NCI-H345 treated with DMSO at 0.1 percent for 48 hours (cell line): ENCODE measurements around the gene CACNG5.
A peak's percentile ranks its signal among the peaks of the same experiment; 100 is the strongest.
"Not testable (repeated sequence)": the region's sequence is repeated elsewhere in the genome, so short reads cannot be mapped to it uniquely, and the experiment has no call there.

Experiments used
- DNase-seq: peaks from one replicate; lab custom pipeline; 2025; ENCODE audit not compliant: unreplicated experiment; lab: John Stamatoyannopoulos, UW

Gene CACNG5

DNA sequence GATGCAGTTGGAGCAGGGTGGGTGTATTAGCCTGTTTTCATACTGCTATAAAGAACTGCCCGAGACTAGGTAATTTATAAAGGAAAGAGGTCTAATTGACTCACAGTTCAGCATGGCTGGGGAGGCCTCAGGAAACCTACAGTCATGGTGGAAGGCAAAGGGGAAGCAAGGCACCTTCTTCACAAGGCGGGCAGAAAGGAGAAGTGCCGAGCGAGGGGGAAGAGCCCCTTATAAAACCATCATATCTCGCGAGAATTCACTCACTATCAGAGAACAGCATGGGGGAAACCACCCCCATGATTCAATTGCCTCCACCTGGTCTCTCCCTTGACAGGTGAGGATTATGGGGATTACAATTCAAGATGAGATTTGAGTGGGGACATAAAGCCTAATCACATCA is 68.4 kb downstream of the CACNG5 start:
- DNase-seq = not testable (repeated sequence)

DNA sequence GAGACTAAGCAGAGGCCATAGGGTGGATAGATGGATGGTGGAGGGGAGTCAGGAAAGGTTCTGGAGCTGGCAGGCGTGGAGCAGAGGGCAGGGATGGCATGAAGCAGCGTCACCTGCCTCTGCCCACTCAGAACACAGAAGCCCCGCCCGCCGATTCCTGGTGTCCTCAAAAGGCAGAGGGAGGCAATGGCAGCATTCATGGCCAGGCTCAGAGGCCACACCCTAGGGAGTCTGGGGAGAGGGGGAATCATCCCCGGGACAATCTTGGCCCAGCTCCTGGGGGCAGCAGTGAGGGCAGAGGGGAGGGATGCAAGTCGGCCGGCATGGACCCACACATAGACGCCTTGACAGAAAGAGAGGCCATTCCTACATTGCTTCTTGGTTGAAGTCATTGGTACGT is 68.9 kb downstream of the CACNG5 start:
- DNase-seq = no peak

DNA sequence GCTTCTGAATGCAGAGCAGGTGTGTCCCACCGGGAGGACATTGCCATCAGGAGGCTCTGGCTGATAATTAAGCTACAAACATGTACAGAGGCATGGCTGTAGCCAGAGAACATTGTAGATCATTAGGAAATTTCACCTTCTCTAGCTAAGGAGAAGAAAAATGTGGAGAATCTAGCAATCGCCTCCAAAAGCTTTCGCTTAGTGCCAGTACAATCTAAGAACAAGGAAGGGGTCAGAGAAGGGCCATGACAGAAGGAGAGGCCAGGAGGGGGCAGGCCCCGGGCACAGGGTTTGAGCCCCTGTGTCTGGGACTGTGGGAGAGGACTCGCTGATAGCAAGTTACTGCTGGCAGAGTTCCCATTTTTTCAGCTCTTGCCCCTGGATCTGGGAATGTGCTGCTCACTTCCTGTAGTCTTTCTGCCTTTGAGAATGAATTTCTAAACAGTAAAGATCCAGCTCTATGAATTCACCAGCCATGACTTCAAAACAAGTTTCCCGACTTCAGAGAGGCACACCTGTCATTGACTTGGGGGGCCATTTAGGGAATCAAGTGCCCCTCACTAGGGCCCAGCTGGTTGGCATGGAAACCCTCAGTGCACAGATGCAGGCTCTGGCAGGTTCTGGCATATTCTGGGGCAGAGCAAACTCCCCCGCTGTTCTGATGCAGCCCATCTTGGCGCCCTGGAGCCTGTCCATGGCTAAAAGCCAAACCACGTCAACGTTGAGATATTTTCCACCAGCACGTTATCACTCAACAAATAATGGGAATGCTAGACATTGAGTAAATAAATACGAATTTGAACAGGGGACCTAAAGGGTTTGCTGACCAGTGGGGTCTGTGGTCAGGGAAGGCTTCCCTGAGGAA is 70.1 kb downstream of the CACNG5 start:
- DNase-seq = peak; percentile 96

DNA sequence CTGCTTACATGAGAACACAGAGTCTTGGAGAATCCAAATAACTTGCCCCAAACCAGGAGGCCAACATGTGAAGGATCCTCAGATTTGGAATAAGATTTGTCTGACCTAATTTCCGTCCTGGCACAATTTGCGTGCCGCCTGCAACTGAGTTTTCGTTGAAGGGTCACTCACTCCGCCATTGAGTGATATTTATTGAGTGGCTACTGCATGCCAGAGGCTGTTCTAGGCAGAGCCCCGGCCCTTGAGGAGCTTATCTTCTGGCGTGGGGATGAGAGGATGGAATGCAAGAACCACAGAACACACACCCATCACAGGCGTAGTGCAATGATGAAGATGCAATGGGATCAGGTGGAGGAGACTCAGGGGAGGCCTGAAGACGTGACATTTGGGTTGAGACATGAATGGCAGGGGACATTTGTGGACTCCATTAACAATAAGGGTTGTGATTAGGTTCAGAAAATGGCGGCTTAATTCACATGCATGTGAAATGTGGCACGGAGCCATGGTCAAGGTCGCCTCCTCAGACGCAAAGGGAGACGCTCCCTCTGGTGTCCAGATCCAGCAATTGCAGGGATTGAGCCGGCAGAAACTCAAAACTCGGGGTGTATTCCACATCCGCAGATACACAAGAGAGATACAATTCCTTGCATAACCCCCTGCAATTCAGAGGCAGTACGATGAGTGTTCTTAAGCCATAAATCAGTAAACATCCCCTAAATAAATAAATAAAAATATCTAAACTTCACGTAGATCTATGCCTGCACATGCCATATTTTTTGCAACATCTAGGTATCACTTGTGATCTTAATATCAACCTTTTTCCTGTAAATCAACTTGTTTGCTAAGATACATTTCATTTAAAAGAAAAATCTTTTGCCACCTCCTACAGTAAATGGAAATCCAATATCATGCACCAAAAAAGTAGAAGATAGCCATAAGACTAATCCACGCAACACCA is 71.7 kb downstream of the CACNG5 start:
- DNase-seq = peak; percentile 76

DNA sequence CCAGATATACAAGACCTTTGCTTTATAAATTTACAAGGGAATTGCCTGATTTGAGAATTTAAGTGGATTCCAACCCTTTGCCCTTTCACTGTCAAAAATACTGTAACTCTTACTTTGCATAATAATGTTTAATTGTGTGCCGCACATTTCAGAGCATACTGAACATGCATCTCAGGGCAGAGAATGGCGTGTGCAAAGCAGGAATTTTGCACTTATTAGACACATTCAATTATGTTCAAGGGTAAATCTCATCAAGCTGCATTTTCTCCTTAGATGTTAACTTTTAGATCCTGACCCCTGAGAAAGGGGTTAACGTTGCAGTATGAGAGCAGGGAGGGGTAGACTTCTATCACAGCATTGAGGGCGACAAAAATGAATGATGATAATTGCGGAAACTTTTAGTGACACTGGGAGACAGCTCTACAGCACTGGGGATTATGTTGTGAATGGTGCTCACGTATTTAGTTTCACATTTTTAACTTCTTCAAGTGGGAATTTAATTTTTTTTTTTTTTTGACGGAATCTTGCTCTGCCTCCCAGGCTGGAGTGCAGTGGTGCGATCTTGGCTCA is 75.0 kb downstream of the CACNG5 start:
- DNase-seq = no peak

DNA sequence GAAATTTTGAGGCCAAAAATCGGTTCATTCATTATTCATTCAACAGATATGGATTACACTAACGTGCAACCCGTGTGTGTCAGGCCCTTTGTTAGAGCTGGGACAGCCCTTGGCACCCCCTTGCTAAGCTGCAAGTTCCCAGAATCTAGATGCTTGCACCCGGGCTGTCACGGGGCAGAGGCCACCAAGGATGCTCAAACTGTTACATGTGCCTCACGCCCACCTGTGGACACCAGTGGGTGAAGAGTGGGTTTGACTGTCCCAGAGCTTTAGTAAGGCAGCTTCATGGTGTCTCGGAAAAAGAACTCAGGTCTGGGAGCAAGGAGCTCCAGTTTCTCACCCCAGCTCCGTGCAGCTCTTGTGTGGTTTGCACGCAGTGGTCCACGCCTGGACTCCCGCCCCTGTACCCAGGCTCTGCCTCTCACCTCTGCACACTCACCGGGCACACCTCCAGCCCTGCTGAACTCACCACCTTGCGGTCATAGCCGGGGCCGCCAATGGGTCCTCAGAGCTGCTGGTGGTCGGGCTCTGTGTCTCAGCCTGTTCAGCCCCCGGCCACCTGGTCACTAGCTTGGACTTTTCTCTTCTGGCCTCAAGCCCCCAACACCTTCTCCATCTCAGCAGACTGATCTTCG is 75.9 kb downstream of the CACNG5 start:
- DNase-seq = no peak

DNA sequence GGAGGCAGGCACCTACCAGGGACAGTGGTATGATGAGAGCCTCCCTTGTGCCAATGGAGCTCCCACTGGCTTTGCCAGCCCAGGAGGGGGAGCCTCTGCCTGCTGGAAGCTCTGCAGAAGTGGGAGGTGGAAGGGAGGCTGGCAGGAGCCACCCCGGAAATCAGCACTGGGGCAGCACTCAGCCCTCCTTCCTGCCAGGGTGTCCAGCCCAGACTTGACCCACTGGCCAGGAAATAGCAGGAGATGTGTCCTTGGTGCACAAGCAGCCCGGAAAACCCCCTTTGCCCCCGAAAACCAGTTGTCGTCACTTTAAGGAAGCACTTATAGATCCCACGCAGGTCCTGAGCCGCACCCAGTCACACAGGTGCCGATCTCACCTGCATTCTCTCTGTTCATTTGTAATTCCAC is 80.3 kb downstream of the CACNG5 start:
- DNase-seq = no peak

DNA sequence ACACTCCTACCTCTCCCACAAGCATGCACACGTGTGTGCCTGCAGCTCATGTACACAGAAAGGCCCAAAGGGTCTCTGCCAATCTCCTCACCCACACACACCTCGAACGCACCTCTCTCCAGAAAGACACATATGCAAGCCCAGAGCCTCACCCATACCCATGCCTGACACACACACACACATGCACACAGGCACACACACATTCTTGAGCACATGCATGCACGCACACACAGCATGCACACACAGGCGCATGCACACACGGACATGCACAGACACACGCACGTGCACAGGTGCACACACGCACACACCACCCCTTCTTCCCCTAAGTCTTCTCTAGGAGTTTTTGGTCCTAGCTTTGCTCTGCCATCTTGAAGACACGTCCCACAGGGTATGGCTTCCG is 80.9 kb downstream of the CACNG5 start:
- no peak for DNase-seq

DNA sequence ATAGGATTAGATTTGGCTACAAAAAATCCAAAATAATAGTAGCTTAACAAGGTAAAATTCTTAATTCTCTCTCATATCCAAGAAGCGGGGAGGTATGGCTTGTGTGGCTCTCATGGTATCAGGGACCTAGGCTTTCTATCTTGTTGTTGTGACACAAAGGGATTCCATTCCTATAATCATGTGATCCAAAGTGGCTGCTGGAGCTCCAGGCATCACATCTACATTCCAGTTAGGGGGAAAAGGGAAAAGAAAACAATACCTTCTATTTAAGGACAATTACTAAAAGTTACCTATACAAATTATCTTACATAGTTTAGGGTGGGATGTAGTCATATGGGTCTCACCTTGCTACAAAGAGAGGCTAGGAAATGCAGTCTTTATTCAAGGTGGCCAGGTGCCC is 82.0 kb downstream of the CACNG5 start:
- no peak for DNase-seq

DNA sequence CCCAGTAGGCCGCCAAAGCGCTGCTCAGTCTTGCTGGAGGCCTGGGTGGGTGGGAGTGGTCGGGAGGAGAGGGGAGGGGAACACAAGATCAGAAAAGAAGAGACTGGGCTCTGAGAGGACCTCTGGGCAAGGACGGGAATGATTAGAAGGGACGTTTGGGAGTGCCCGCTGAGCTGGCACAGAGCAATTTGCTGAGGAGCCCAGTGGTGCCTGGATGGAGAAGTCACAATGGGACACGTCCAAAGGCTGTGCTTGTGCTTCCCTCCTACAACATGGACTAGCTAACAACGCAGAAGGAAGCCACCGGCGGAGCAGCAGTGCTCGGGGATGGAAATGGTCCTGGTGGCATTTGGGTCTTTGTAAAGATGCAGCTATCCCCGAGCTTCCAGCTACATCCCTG is 84.0 kb downstream of the CACNG5 start:
- DNase-seq = no peak

DNA sequence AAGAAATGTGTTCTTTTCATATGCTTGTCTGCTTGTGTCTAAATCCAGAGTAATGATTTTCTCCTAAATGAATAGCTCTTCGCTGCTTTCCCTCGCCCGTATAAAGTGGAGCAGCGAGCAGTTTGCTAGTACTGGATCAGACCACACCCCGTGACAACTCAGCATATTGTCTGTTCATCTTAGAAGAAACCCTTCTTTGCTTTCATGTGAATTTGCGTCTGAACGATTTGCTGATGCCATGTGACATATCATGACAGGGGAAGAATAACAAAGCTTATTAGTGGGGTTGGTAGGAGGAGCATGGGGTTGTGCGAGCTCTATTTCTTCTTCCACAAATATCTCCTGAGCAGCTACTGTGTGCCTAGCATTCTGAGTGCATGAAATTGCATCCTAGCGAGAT is 85.5 kb downstream of the CACNG5 start:
- no peak for DNase-seq

DNA sequence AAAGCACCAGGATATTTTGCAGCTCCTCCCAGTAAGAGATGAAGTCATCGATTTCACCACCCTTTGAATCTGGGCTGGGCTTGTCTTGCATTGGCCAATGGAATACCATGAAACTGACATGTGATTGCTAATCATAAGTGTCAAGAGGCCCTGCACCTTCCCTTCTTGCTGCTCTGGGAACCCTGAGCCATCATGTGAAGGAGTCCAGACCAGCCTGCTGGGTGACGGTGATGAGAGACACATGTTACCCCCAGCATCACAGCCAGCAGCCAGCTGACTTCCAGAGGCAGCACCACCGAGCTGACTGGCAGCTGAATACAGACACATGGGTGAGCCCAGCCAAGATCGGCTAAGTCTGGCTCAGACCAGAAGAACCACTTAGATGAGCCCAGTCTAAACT is 86.0 kb downstream of the CACNG5 start:
- no peak for DNase-seq

DNA sequence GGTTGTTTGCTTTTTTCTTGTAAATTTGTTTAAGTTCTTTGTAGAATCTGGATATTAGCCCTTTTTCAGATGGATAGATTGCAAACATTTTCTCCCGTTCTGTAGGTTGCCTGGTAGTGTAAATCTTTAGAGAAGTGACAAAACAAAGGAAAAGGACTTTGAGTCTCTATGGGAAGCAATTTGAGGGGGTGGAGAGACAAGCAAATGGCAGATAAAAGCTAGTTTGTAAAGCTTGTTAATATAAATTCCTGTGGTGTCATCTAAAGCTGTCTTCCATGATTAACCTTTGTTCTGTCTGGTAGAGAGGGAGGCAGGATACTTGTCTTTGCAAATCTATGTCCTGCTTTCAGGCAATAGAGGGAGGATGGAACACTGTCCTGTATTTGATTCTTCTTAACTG is 89.0 kb downstream of the CACNG5 start:
- no peak for DNase-seq

DNA sequence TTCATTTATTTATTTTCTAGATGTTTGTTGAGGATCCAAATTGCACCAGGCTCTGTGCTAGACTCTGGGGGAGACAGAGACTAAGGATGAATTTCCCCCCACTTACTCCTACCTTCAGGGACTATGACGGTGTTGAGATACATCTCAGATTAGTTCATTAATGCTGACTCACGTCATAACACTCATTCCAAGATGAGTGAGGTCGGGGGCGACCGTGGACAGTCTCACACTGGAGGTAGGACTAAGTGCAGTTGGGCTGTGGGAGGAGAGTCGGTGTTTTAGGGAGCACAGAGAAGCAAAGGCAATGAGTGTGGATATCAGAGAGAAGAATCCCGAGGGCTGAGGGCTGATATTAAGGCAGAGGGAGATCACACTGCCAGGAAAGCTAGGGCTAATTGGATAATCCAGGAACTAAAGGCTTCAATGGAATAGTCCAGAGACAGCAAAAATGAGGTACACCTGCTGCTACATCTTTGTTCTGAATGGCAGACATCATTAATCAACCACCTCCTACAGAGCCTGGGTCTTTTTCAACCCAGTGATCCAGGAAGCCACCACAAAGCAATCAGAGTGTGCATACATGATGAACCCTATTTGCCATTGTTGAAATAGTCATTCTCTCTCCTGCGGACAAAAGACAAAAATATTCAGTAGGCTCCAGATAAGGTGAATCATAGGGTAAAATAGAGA is 91.0 kb downstream of the CACNG5 start:
- DNase-seq = no peak

DNA sequence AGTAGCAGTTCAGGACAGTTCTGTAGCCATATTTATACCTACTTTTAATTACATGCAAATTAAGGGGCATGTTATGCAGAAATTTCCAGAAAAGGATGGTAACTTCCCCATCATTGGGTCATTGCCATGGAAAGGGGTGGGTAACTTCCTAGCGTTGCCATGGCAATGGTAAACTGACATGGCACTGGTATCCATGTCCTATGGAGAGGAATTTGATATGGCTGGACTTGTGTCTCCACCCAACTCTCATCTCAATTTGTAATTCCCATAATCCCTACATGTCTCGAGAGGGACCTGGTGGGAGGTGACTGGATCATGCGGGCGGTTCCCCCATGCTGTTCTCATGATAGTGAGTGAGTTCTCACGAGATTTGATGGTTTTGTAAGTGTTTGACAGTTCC is 94.0 kb downstream of the CACNG5 start:
- DNase-seq = no peak

DNA sequence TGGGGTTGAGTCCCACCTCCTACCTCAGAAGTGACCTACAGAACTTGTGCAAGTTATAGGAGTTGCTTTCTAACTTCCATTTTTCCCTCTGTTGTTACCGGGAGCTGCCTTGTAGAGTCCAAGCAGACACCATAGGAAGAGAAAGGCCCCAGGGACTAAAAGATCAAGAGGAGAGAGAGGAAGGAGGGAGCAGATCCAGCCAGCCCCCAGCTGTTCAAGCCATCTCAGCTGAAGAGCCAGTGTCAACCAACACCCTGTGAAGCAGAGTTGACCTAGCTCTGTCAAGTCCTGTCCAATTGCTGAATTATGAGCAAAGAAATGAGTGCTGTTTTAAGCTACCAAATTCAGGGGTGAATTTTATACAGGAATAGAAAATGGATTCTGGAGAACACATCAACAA is 94.7 kb downstream of the CACNG5 start:
- DNase-seq = no peak

DNA sequence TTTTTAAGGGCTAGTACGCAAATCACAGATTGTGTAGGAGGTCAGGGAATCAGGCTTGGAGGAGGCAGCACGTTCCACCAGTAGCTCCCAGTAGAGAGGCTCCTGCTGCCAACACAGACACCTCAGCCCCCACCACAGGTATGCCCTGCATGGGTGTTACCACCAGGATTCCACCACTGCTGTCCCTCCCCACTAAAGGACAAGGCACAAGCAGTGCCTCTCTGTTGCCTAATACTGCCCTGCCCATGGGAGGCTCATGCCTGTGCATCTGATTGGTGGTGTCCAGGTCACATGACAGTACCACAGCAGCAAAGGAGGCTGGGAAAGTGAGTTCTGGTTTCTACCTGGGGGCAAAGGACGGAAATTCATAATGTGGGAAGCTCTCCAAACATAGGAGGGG is 96.0 kb downstream of the CACNG5 start:
- no peak for DNase-seq

DNA sequence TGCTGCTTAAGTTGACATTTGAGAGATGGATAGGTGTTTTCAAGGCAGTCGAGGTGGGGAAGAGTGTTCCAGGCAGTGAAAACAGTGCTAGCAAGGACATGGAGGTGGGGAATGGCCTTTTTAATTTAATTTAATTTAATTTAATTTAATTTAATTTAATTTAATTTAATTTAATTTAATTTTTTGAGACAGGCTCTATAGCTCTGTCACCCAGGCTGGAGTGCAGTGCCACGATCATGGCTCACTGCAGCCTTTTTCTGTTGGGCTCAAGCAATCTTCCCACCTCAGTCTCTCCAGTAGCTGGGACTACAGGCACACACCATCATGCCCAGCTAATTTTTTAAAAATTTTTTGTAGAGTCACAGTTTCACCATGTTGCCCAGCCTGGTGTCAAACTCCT is 97.4 kb downstream of the CACNG5 start:
- DNase-seq = no peak

DNA sequence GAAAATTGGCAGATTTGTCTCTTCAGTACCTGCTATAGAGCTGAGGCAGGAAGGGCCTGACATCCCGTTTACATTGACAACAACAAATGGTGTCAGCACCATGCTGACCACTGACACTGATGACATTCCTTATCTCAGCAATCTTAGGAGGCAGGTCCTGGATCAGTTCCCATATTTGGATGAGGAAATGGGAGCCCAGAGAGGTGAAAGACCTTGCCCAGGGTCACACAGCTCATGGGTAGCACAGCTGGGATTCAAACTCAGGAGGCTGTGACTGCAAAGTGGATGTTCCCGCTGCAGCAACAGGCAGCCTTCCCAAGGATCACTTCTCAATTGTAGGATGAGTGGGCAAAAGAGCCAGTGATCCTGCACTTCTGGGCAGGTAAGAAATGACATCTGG is 99.1 kb downstream of the CACNG5 start:
- no peak for DNase-seq
